Fibroblast of skin of right biceps (primary cell): ENCODE measurements around the gene ST6GALNAC3.
A peak's percentile ranks its signal among the peaks of the same experiment; 100 is the strongest.
"Not testable (repeated sequence)": the region's sequence is repeated elsewhere in the genome, so short reads cannot be mapped to it uniquely, and the experiment has no call there.

ENCODE experiments used
- DNase-seq: peaks from one replicate; pipeline ENCODE4 v3.0.0-alpha.2; 2013

Gene ST6GALNAC3

GRCh38 chr1:76292418-76293184 lies 218.1 kb downstream of the ST6GALNAC3 start:
- no peak for DNase-seq

- no peak for DNase-seq
Measured at GRCh38 chr1:76293831-76294230, 219.3 kb downstream of the ST6GALNAC3 start.

GRCh38 chr1:76294482-76295194 lies 220.1 kb downstream of the ST6GALNAC3 start:
- no peak for DNase-seq

GRCh38 chr1:76298399-76298798 lies 223.9 kb downstream of the ST6GALNAC3 start:
- no peak for DNase-seq

- no peak for DNase-seq
Measured at GRCh38 chr1:76299036-76299435, 224.5 kb downstream of the ST6GALNAC3 start.

- no peak for DNase-seq
Measured at GRCh38 chr1:76300556-76300955, 226.0 kb downstream of the ST6GALNAC3 start.

GRCh38 chr1:76302711-76303339 lies 228.3 kb downstream of the ST6GALNAC3 start:
- no peak for DNase-seq

- DNase-seq, result no peak
Measured at GRCh38 chr1:76303340-76303717, 228.8 kb downstream of the ST6GALNAC3 start.

- no peak for DNase-seq
Measured at GRCh38 chr1:76313304-76313703, 238.8 kb downstream of the ST6GALNAC3 start.

- peak; percentile 66 for DNase-seq
Measured at GRCh38 chr1:76314730-76315129, 240.2 kb downstream of the ST6GALNAC3 start.

- no peak for DNase-seq
Measured at GRCh38 chr1:76317299-76317900, 242.9 kb downstream of the ST6GALNAC3 start.

GRCh38 chr1:76330991-76331603 lies 256.6 kb downstream of the ST6GALNAC3 start:
- DNase-seq, result peak; percentile 80

GRCh38 chr1:76335882-76336281 lies 261.3 kb downstream of the ST6GALNAC3 start:
- DNase-seq, result no peak

GRCh38 chr1:76336931-76337371 lies 262.4 kb downstream of the ST6GALNAC3 start:
- peak; percentile 96 for DNase-seq

GRCh38 chr1:76337542-76338219 lies 263.1 kb downstream of the ST6GALNAC3 start:
- no peak for DNase-seq

GRCh38 chr1:76340056-76340455 lies 265.5 kb downstream of the ST6GALNAC3 start:
- peak; percentile 11 for DNase-seq

- DNase-seq, result not testable (repeated sequence)
Measured at GRCh38 chr1:76341816-76342215, 267.3 kb downstream of the ST6GALNAC3 start.

- DNase-seq, result no peak
Measured at GRCh38 chr1:76343356-76343755, 268.8 kb downstream of the ST6GALNAC3 start.

GRCh38 chr1:76351655-76352054 lies 277.1 kb downstream of the ST6GALNAC3 start:
- DNase-seq, result no peak

GRCh38 chr1:76352741-76353435 lies 278.3 kb downstream of the ST6GALNAC3 start:
- DNase-seq, result no peak

- DNase-seq, result no peak
Measured at GRCh38 chr1:76354236-76354635, 279.7 kb downstream of the ST6GALNAC3 start.

GRCh38 chr1:76366726-76367125 lies 292.2 kb downstream of the ST6GALNAC3 start:
- no peak for DNase-seq
